H9 (cell line): ENCODE measurements around the gene ADAMTS17. TPM values are rescaled to one million over a fixed set of nuclear protein-coding genes. Genes with fewer than 3 reads are reported as not detected.

ENCODE experiments used
- DNase-seq: peaks from one replicate; pipeline ENCODE4 v3.0.0-alpha.2; 2017
- H2AFZ ChIP-seq: one replicate; pipeline ENCODE4 v1.6.1; 2013; ENCODE audit warnings: mild to moderate bottlenecking, low read length, control low read depth, moderate library complexity
- H2AK5ac ChIP-seq: 2 replicates; pipeline ENCODE4 v1.6.1; 2013; ENCODE audit warnings: low read length, control low read depth, mixed read lengths; ENCODE audit not compliant: insufficient read length
- H2BK120ac ChIP-seq: one replicate; pipeline ENCODE4 v1.6.1; 2013; ENCODE audit warnings: low read depth, mild to moderate bottlenecking, low read length, control low read depth, inconsistent platforms; ENCODE audit not compliant: poor library complexity, severe bottlenecking
- H2BK12ac ChIP-seq: 2 replicates; pipeline ENCODE4 v1.6.1; 2013; ENCODE audit warnings: low read length, control low read depth, mixed read lengths, low read depth; ENCODE audit not compliant: insufficient read length
- H2BK15ac ChIP-seq: 2 replicates; pipeline ENCODE4 v1.6.1; 2013; ENCODE audit warnings: low read depth, low read length, control low read depth
- H2BK20ac ChIP-seq: one replicate; pipeline ENCODE4 v1.6.1; 2013; ENCODE audit warnings: low read depth, mild to moderate bottlenecking, low read length, control low read depth, inconsistent platforms; ENCODE audit not compliant: poor library complexity, severe bottlenecking
- H2BK5ac ChIP-seq: 2 replicates; pipeline ENCODE4 v1.6.1; 2013; ENCODE audit warnings: low read length, control low read depth, mixed read lengths; ENCODE audit not compliant: insufficient read length
- H3K14ac ChIP-seq: 2 replicates; pipeline ENCODE4 v1.6.1; 2013; ENCODE audit warnings: low read length, control low read depth; ENCODE audit not compliant: insufficient read depth
- H3K18ac ChIP-seq: 2 replicates; pipeline ENCODE4 v1.6.1; 2013; ENCODE audit warnings: low read depth, mild to moderate bottlenecking, mixed read lengths, low read length, control low read depth; ENCODE audit not compliant: insufficient read length
- H3K23ac ChIP-seq: 2 replicates; pipeline ENCODE4 v1.6.1; 2013; ENCODE audit warnings: low read length, control low read depth, mixed read lengths, low read depth; ENCODE audit not compliant: insufficient read length
- H3K23me2 ChIP-seq: 2 replicates; pipeline ENCODE4 v1.6.1; 2013; ENCODE audit warnings: low read depth, mild to moderate bottlenecking, mixed read lengths, low read length, control low read depth; ENCODE audit not compliant: insufficient read length, poor library complexity, severe bottlenecking
- H3K27ac ChIP-seq: 2 replicates; pipeline ENCODE4 v1.5.1; 2013; ENCODE audit warnings: low read length, control low read depth, mixed read lengths, low read depth; ENCODE audit not compliant: insufficient read length
- H3K27me3 ChIP-seq: 2 replicates; pipeline ENCODE4 v1.6.1; 2013; ENCODE audit warnings: low read length, control low read depth, inconsistent platforms; ENCODE audit not compliant: insufficient read depth
- H3K4ac ChIP-seq: 2 replicates; pipeline ENCODE4 v1.6.1; 2013; ENCODE audit warnings: low read depth, mild to moderate bottlenecking, control low read depth, inconsistent platforms, low read length, moderate library complexity
- H3K4me1 ChIP-seq: 2 replicates; pipeline ENCODE4 v1.6.1; 2013; ENCODE audit warnings: low read length, control low read depth, inconsistent platforms; ENCODE audit not compliant: insufficient read depth
- H3K4me2 ChIP-seq: 2 replicates; pipeline ENCODE4 v1.6.1; 2013; ENCODE audit warnings: low read length, control low read depth, mixed read lengths; ENCODE audit not compliant: insufficient read length, insufficient read depth
- H3K56ac ChIP-seq: 2 replicates; pipeline ENCODE4 v1.6.1; 2013; ENCODE audit warnings: low read depth, mild to moderate bottlenecking, mixed read lengths, low read length, control low read depth; ENCODE audit not compliant: insufficient read length
- H3K79me1 ChIP-seq: 2 replicates; pipeline ENCODE4 v1.6.1; 2013; ENCODE audit warnings: low read depth, mild to moderate bottlenecking, moderate library complexity, low read length, control low read depth, inconsistent platforms; ENCODE audit not compliant: insufficient read depth, poor library complexity, severe bottlenecking
- H3K79me2 ChIP-seq: 2 replicates; pipeline ENCODE4 v1.6.1; 2013; ENCODE audit warnings: low read length, control low read depth, inconsistent platforms; ENCODE audit not compliant: insufficient read depth
- H3K9ac ChIP-seq: 2 replicates; pipeline ENCODE4 v1.6.1; 2013; ENCODE audit warnings: low read length, control low read depth, mixed read lengths; ENCODE audit not compliant: insufficient read length; ENCODE audit errors: extremely low read depth
- H3K9me3 ChIP-seq: one replicate; pipeline ENCODE4 v1.6.1; 2013; ENCODE audit warnings: low read depth, low read length, inconsistent platforms; ENCODE audit not compliant: control insufficient read depth
- H3T11ph ChIP-seq: one replicate; pipeline ENCODE4 v1.6.1; 2013; ENCODE audit warnings: mild to moderate bottlenecking, low read length, control low read depth, inconsistent platforms
- H4K20me1 ChIP-seq: one replicate; pipeline ENCODE4 v1.6.1; 2013; ENCODE audit not compliant: control insufficient read depth, insufficient read length, insufficient read depth
- H4K5ac ChIP-seq: 2 replicates; pipeline ENCODE4 v1.6.1; 2013; ENCODE audit warnings: low read depth, mild to moderate bottlenecking, mixed read lengths, low read length, control low read depth; ENCODE audit not compliant: insufficient read length
- H4K8ac ChIP-seq: replicated peaks from 2 replicates; pipeline ENCODE4 v1.6.1; 2013; ENCODE audit warnings: low read length, control low read depth, mixed read lengths, low read depth; ENCODE audit not compliant: insufficient read length
- H4K91ac ChIP-seq: 2 replicates; pipeline ENCODE4 v1.6.1; 2013; ENCODE audit warnings: low read depth, mild to moderate bottlenecking, moderate library complexity, mixed read lengths, low read length, control low read depth; ENCODE audit not compliant: insufficient read length
- H3K27ac Mint-ChIP-seq, 3 experiments: 2 replicates in 2 of 3; 3 replicates in 1 of 3; pipeline ENCODE4 v1.8.0; 2020 to 2021; ENCODE audit warnings: mixed read lengths in 3 of 3, mild to moderate bottlenecking in 1 of 3, moderate library complexity in 1 of 3
- H3K27me3 Mint-ChIP-seq: 2 replicates; pipeline ENCODE4 v1.8.0; 2021; ENCODE audit warnings: low read depth, mild to moderate bottlenecking, moderate library complexity, mixed read lengths
- H3K36me3 Mint-ChIP-seq, 3 experiments: 2 replicates in 2 of 3; 3 replicates in 1 of 3; pipeline ENCODE4 v1.8.0; 2020 to 2021; ENCODE audit warnings: low read depth in 3 of 3, mixed read lengths in 3 of 3; ENCODE audit not compliant: insufficient read depth in 1 of 3
- H3K4me1 Mint-ChIP-seq, 2 experiments: 2 replicates each; pipeline ENCODE4 v1.8.0; 2020; ENCODE audit warnings: mixed read lengths in 2 of 2
- H3K4me3 Mint-ChIP-seq, 2 experiments: 2 replicates in 1 of 2; 3 replicates in 1 of 2; pipeline ENCODE4 v1.8.0; 2020 to 2021; ENCODE audit warnings: mild to moderate bottlenecking in 2 of 2, mixed read lengths in 2 of 2, moderate library complexity in 1 of 2
- H3K9me3 Mint-ChIP-seq, 2 experiments: 2 replicates in 1 of 2; 3 replicates in 1 of 2; pipeline ENCODE4 v1.8.0; 2020; ENCODE audit warnings: mild to moderate bottlenecking in 2 of 2, mixed read lengths in 2 of 2, moderate library complexity in 1 of 2
- CTCF ChIP-seq: fragments of 200-600 bp; sonication (generic); conservative IDR thresholded peaks from 3 replicates; pipeline ENCODE4 v1.8.0; 2021; ENCODE audit warnings: antibody characterized with exemption, mild to moderate bottlenecking
- WGBS: extraction: QIAGEN DNeasy Blood & Tissue Kit; methylation state at CpG from one replicate; pipeline ENCODE4 v1.1.7; 2013; ENCODE audit warnings: missing lambda C conversion rate, low lambda C conversion rate, mixed read lengths; ENCODE audit not compliant: insufficient read length; ENCODE audit errors: extremely low coverage; 5-methylcytosine and 5-hydroxymethylcytosine counted together
- total RNA-seq: library from RNA; stranded (reverse); gene quantifications from 2 replicates; pipeline ENCODE4 v1.2.1, GENCODE V29; 2021

Gene ADAMTS17
- total RNA-seq, 1 experiment from 2014 or later = 2.9 TPM

DNA sequence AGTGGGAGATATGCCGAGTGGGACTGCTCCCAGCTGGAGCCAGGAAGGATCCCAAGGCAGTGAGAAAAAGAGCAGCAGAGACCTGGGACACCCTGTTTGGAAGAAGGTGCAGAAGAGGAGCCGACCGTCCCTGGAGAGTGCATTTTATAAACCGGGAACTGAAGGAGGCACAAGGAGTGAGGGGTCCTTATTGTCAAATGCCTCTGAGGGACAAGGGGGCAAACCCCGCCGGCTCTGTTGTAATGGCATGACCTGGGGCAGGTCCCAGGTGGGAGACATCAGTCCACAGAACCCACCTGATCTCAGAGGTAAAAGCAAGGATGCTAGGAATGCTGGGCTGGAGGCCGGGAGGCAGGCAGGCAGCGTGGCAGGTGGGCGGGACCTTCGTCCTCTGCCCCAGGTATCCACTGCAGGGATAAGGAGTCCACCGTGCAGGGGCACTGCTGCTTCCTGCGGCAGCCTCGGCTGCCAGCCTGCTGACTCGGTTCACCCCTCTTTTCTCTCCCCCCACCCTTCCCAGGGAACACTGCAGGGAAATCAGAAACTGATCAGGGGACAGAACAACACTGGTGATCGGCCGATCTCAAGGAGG, 26.9 kb downstream of the ADAMTS17 start:
- no peak overlapping the region for H2BK12ac ChIP-seq
- no peak overlapping the region for H3K56ac ChIP-seq
- no CpG with 5 or more reads among the region's 16 CpGs for WGBS
- no peak overlapping the region for H2BK15ac ChIP-seq
- H3K4me2 ChIP-seq = no peak overlapping the region
- no peaks in the 10 kb centered on the region for H3K4me1 ChIP-seq
- no peak overlapping the region for H3K27ac ChIP-seq
- no peak overlapping the region for H2AK5ac ChIP-seq
- DNase-seq = peak; percentile 30
- Mint-ChIP-seq H3K27me3 (no peaks in the 10 kb centered on the region; the same call in 1 of the 2 replicates), H3K4me1 (peaks cover 4% of the 10 kb centered on the region in 2 experiments; a peak in 3 of 4 replicates), H3K36me3 (peaks cover 3 to 19% (median 4%) of the 10 kb centered on the region in 3 experiments; a peak in 3 of 7 replicates), H3K27ac (no peak overlapping the region), H3K9me3 (peaks cover 8 to 10% of the 10 kb centered on the region in 2 experiments), H3K4me3 (no peak overlapping the region)
- H3K79me2 ChIP-seq = no peaks in the 10 kb centered on the region
- H3K18ac ChIP-seq = no peak overlapping the region
- H4K8ac ChIP-seq = no peak overlapping the region
- no peaks in the 10 kb centered on the region for H3K23me2 ChIP-seq
- H3K79me1 ChIP-seq = no peaks in the 10 kb centered on the region
- H3K23ac ChIP-seq = no peak overlapping the region
- no peak overlapping the region for H2AFZ ChIP-seq
- H2BK120ac ChIP-seq = no peak overlapping the region
- H3T11ph ChIP-seq = no peak overlapping the region
- H2BK20ac ChIP-seq = no peak overlapping the region
- H4K5ac ChIP-seq = no peak overlapping the region
- no peak overlapping the region for H4K91ac ChIP-seq
- H4K20me1 ChIP-seq = no peaks in the 10 kb centered on the region
- no peaks in the 10 kb centered on the region for H3K9me3 ChIP-seq
- H3K9ac ChIP-seq = no peak overlapping the region
- H3K27me3 ChIP-seq = no peaks in the 10 kb centered on the region
- no peak overlapping the region for H2BK5ac ChIP-seq
- H3K14ac ChIP-seq = no peak overlapping the region
- TF ChIP-seq CTCF = no peak
- H3K4ac ChIP-seq = no peak overlapping the region
